T-cell (primary cell): ENCODE results near the gene ATCAY. TPM values are rescaled to one million over a fixed set of nuclear protein-coding genes. Genes with fewer than 3 reads are reported as not detected.

Experiments
- ATAC-seq, 4 experiments: fragments of 200-7000 bp in 3 of 4; fragments of 150-1000 bp in 1 of 4; cut with Tn5 transposase; replicated peaks in 1 of 4; 1 replicate in 3 of 4; 2 replicates in 1 of 4; pipeline ENCODE4 v1.10.0; 2021; ENCODE audit warnings: moderate library complexity in 3 of 4, mild to moderate bottlenecking in 2 of 4, moderate number of reproducible peaks in 1 of 4
- CTCF ChIA-PET, 2 donors: fragments of 300-600 bp; sonication (Branson Sonifier 250); formaldehyde crosslinking; loops; one replicate each; lab custom pipeline; 2022; ENCODE audit warnings: antibody characterized with exemption in 2 of 2; lab: Charles Lee
- POLR2A ChIA-PET, 2 donors: fragments of 300-600 bp; sonication (Branson Sonifier 250); formaldehyde crosslinking; loops; one replicate each; lab custom pipeline; 2022; ENCODE audit warnings: antibody characterized with exemption in 2 of 2; lab: Charles Lee
- DNase-seq, 35 experiments: peaks; one replicate each; pipeline versions ENCODE4 v3.0.0 to v3.0.0-alpha.2; 2013 to 2023
- H3K27ac ChIP-seq: one replicate; pipeline ENCODE4 v1.5.1; 2013; ENCODE audit warnings: low read length
- H3K27me3 ChIP-seq, 2 experiments: replicated peaks in 1 of 2; 1 replicate in 1 of 2; 2 replicates in 1 of 2; pipeline versions ENCODE4 v1.6.1 to v1.7.0; 2013; ENCODE audit warnings: low read length in 1 of 2, mixed read lengths in 1 of 2; ENCODE audit not compliant: control insufficient read depth in 2 of 2, insufficient read depth in 2 of 2; ENCODE audit errors: extremely low read depth in 1 of 2
- H3K36me3 ChIP-seq, 2 donors: 1 replicate in 1 of 2; 2 replicates in 1 of 2; pipeline versions ENCODE4 v1.6.1 to v1.7.0; 2013; ENCODE audit warnings: low read length in 1 of 2; ENCODE audit not compliant: control insufficient read depth in 2 of 2, insufficient read depth in 1 of 2; ENCODE audit errors: extremely low read depth in 1 of 2
- H3K4me1 ChIP-seq, 2 experiments: 1 replicate in 1 of 2; 2 replicates in 1 of 2; pipeline versions ENCODE4 v1.6.1 to v1.7.0; 2013; ENCODE audit warnings: low read length in 2 of 2, mixed read lengths in 1 of 2; ENCODE audit not compliant: insufficient read depth in 2 of 2, control insufficient read depth in 1 of 2; ENCODE audit errors: extremely low read depth in 1 of 2
- H3K4me3 ChIP-seq, 2 donors: 1 replicate in 1 of 2; 2 replicates in 1 of 2; pipeline versions ENCODE4 v1.5.1 to v1.7.0; 2013; ENCODE audit warnings: mild to moderate bottlenecking in 2 of 2, low read length in 1 of 2, moderate library complexity in 1 of 2; ENCODE audit not compliant: control insufficient read depth in 1 of 2; ENCODE audit errors: extremely low read depth in 1 of 2
- H3K9me3 ChIP-seq: 2 replicates; pipeline ENCODE4 v1.7.0; 2013
- H3K27ac Mint-ChIP-seq, 2 donors: one replicate each; pipeline ENCODE4 v1.8.0; 2020 to 2021; ENCODE audit warnings: mild to moderate bottlenecking in 2 of 2, mixed read lengths in 2 of 2
- H3K27me3 Mint-ChIP-seq, 2 donors: one replicate each; pipeline ENCODE4 v1.8.0; 2021 to 2022; ENCODE audit warnings: mixed read lengths in 2 of 2
- H3K36me3 Mint-ChIP-seq: one replicate; pipeline ENCODE4 v1.8.0; 2021; ENCODE audit warnings: mixed read lengths
- H3K4me1 Mint-ChIP-seq, 3 donors: one replicate each; pipeline ENCODE4 v1.8.0; 2020 to 2022; ENCODE audit warnings: mixed read lengths in 3 of 3, mild to moderate bottlenecking in 1 of 3
- H3K4me3 Mint-ChIP-seq, 3 donors: one replicate each; pipeline ENCODE4 v1.8.0; 2020 to 2022; ENCODE audit warnings: mild to moderate bottlenecking in 3 of 3, mixed read lengths in 3 of 3, moderate library complexity in 3 of 3
- H3K9me3 Mint-ChIP-seq, 3 donors: one replicate each; pipeline ENCODE4 v1.8.0; 2020 to 2022; ENCODE audit warnings: mixed read lengths in 3 of 3
- WGBS: methylation state at CpG from one replicate; pipeline ENCODE4 v1.1.5; 2013; ENCODE audit warnings: missing lambda C conversion rate; ENCODE audit not compliant: insufficient coverage; 5-methylcytosine and 5-hydroxymethylcytosine counted together
- total RNA-seq, 35 experiments: library from RNA in 6 of 35; stranded (reverse) in 6 of 35; fragments of 120-200 nt in 1 of 35; gene quantifications; one replicate each; pipeline versions ENCODE4 v1.2.1 to v1.2.4 and lab custom pipeline; 2013 to 2026

ATCAY gene
- total RNA-seq, 5 donors from 2014 or later (not counting 1 experiment from before 2014, with no cell fraction given), result 0.03 TPM; not detected in 4

- peak overlapping the region; percentile 75 to 95 for H3K4me3 ChIP-seq
- no peaks in the 10 kb centered on the region for H3K9me3 ChIP-seq
- ATAC-seq (no peak), DNase-seq (no peak)
- peaks cover 4 to 33% of the 10 kb centered on the region in 2 experiments for H3K4me1 ChIP-seq
- no peak overlapping the region for H3K27ac ChIP-seq
- ChIA-PET CTCF (interaction anchor here in 1 of 2 donors (0.6 kb wide), 1 partner anchor 18 kb away, joined by 6 read pairs; no protein-coding TSS in a partner anchor), POLR2A (interaction anchor here (0.5 to 0.9 kb wide), 3 partner anchors 16 to 21 kb away, joined by 3 to 11 read pairs (median 3); partner anchors contain the start of gene EEF2 (in 1 of the 2))
- Mint-ChIP-seq H3K4me3 (peak overlapping the region; percentile 82 to 88 (median 87)), H3K36me3 (peaks cover 10% of the 10 kb centered on the region), H3K4me1 (peaks cover 19 to 34% (median 30%) of the 10 kb centered on the region in 3 donors), H3K27me3 (no peaks in the 10 kb centered on the region), H3K27ac (peak overlapping the region; percentile 78 to 84), H3K9me3 (no peaks in the 10 kb centered on the region)
- H3K27me3 ChIP-seq, result no peaks in the 10 kb centered on the region
- H3K36me3 ChIP-seq, result peaks cover 5 to 32% of the 10 kb centered on the region in 2 donors
- WGBS, result 69% methylated on average over 13 of the region's 23 CpGs
Measured at GRCh38 chr19:3969435-3970312, 89.2 kb downstream of the ATCAY start.

DNA sequence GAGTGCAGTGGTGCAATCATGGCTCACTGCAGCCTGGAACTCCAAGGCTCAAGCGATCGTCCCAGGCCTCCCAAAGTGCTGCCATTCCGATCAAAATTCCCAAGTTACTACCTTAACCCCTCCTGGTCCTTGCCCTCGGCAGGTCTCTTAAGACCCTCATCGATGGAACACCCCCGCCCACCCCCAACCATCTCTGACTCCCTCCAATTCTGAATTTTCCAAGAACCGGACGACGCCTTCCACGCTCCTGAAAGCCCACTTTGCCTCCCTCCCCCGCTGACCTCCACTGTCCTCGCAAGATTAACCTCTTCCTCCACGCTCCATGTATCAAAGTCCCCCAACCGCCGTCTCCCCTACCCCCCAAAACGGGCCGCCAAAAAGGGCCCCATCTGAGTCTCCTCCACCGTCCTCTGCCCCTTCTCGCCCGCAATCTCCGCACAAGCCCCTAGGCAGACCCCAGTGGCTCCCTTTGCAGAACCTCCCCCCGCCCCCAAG is 89.9 kb downstream of the ATCAY start:
- peak in 3 of 4 experiments; percentile 9 to 13 (median 13) for ATAC-seq
- Histone ChIP-seq H3K27ac (peak overlapping the region; percentile 75), H3K4me3 (peak overlapping the region; percentile 75 to 95), H3K4me1 (peaks cover 4 to 33% of the 10 kb centered on the region in 2 experiments), H3K27me3 (no peaks in the 10 kb centered on the region), H3K36me3 (peaks cover under 1 to 33% of the 10 kb centered on the region in 2 donors), H3K9me3 (no peaks in the 10 kb centered on the region)
- H3K9me3 Mint-ChIP-seq, result no peaks in the 10 kb centered on the region
- ChIA-PET POLR2A (interaction anchor here (0.5 to 1.5 kb wide), 2 partner anchors 17 to 18 kb away, joined by 3 to 5 read pairs; no protein-coding TSS in a partner anchor), CTCF (interaction anchor here in 1 of 2 donors (0.8 to 1.1 kb wide), 3 partner anchors 15 to 19 kb away, joined by 3 to 7 read pairs (median 3); partner anchors contain the start of gene EEF2)
- H3K4me1 Mint-ChIP-seq, result peaks cover 19 to 34% (median 30%) of the 10 kb centered on the region in 3 donors
- peak overlapping the region; percentile 82 to 88 (median 87) for H3K4me3 Mint-ChIP-seq
- peaks cover 6% of the 10 kb centered on the region for H3K36me3 Mint-ChIP-seq
- WGBS, result 3% methylated on average over 21 of the region's 22 CpGs
- H3K27ac Mint-ChIP-seq, result peak overlapping the region; percentile 78 to 84
- no peak for DNase-seq
- no peaks in the 10 kb centered on the region for H3K27me3 Mint-ChIP-seq

GRCh38 chr19:3970808-3971598 is 90.5 kb downstream of the ATCAY start, which contains the start of gene DAPK3:
Gene DAPK3 (minus strand): TSS chr19:3971099. CDS start chr19:3969735, 1,364 bp downstream.
- ATAC-seq, result peak; percentile 87 to 97 (median 94)
- Histone ChIP-seq H3K36me3 (peaks cover 0 to 35% of the 10 kb centered on the region in 2 donors), H3K27ac (peak within 1 kb of the TSS; percentile 75), H3K9me3 (no peaks in the 10 kb centered on the region), H3K4me1 (peaks cover 4 to 33% of the 10 kb centered on the region in 2 experiments), H3K27me3 (no peaks in the 10 kb centered on the region), H3K4me3 (peak within 1 kb of the TSS; percentile 75 to 95)
- Mint-ChIP-seq H3K4me3 (peak within 1 kb of the TSS; percentile 82 to 88 (median 87)), H3K4me1 (peaks cover 19 to 34% (median 28%) of the 10 kb centered on the region in 3 donors), H3K36me3 (peaks cover 6% of the 10 kb centered on the region), H3K27ac (peak within 1 kb of the TSS; percentile 78 to 84), H3K9me3 (no peaks in the 10 kb centered on the region), H3K27me3 (no peaks in the 10 kb centered on the region)
- WGBS, result under 1% methylated on average over 70 of the region's 73 CpGs
- CTCF ChIA-PET, result interaction anchor here in 1 of 2 donors (0.8 to 1.1 kb wide), 3 partner anchors 14 to 19 kb away, joined by 3 to 7 read pairs (median 3); partner anchors contain the start of gene EEF2
- POLR2A ChIA-PET, result interaction anchor here (0.6 to 1.5 kb wide), 2 partner anchors 14 to 17 kb away, joined by 4 to 5 read pairs; partner anchors contain the start of gene EEF2 (in 1 of the 2)
- DNase-seq, result peak; percentile 71 to 92 (median 84)

DNA sequence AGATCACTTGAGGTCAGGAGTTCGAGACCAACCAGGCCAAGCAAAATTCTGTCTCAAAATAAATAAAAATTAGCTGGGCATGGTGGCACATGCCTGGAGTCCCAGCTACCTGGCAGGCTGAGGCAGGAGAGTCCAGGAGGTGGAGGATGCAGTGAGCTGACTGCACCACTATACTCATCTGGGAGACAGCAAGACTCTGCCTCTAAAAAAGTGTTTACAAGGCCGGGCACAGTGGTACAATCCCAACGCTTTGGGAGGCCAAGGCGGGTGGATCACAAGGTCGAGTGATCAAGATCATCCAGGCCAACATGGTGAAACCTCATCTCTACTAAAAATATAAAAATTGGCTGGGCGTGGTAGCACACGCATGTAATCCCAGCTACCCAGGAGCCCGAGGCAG is 94.7 kb downstream of the ATCAY start:
- peaks cover 1 to 22% of the 10 kb centered on the region in 2 experiments for H3K4me1 ChIP-seq
- H3K36me3 ChIP-seq, result peaks cover 29 to 49% of the 10 kb centered on the region in 2 donors
- Mint-ChIP-seq H3K27ac (no peak overlapping the region), H3K4me1 (peaks cover 13 to 17% (median 15%) of the 10 kb centered on the region in 3 donors), H3K36me3 (peaks cover 20% of the 10 kb centered on the region), H3K27me3 (no peaks in the 10 kb centered on the region), H3K4me3 (no peak overlapping the region), H3K9me3 (no peaks in the 10 kb centered on the region)
- ATAC-seq, result no peak
- CTCF ChIA-PET, result interaction anchor here in 1 of 2 donors (0.6 to 1.0 kb wide), 3 partner anchors 13 to 31 kb away, joined by 3 to 5 read pairs (median 3); no protein-coding TSS in a partner anchor
- POLR2A ChIA-PET, result no interaction called here
- no peaks in the 10 kb centered on the region for H3K9me3 ChIP-seq
- H3K4me3 ChIP-seq, result no peak overlapping the region
- no peak overlapping the region for H3K27ac ChIP-seq
- WGBS, result 93% methylated on average over 4 of the region's 8 CpGs
- DNase-seq, result no peak
- H3K27me3 ChIP-seq, result no peaks in the 10 kb centered on the region

DNA sequence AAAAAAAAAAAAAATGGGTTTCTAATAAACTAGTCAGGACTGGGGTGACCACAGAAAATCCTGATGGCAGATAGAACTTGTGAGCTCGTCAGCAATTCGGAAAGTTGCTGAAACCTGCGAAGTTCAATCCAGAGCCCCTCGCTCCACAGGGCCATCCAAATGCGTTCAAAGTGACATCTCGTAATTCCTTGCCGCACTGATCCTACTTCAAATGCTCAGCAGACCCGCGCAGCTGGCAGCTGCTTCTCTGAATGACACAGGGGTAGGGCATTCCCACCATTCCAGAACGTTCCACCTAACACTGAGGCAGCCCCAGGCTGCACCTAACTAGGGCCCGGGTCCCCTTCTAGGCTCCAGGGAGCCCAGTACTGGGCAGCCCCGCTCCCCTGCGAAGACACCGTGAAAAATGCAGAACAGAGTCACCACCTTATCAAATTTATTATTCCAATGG is 95.2 kb downstream of the ATCAY start:
- no peak overlapping the region for H3K27ac Mint-ChIP-seq
- DNase-seq, result peak in 2 of 35 experiments; percentile 12 to 25
- ChIA-PET POLR2A (interaction anchor here (0.6 kb wide), 2 partner anchors 32 to 353 kb away, joined by 3 to 5 read pairs; no protein-coding TSS in a partner anchor), CTCF (interaction anchor here in 1 of 2 donors (0.6 to 1.0 kb wide), 3 partner anchors 12 to 30 kb away, joined by 3 to 5 read pairs (median 3); no protein-coding TSS in a partner anchor)
- H3K36me3 ChIP-seq, result peaks cover 34 to 54% of the 10 kb centered on the region in 2 donors
- no peaks in the 10 kb centered on the region for H3K9me3 Mint-ChIP-seq
- 93% methylated on average over 14 of the region's 14 CpGs for WGBS
- H3K4me1 Mint-ChIP-seq, result peaks cover 10 to 13% (median 12%) of the 10 kb centered on the region in 3 donors
- H3K9me3 ChIP-seq, result no peaks in the 10 kb centered on the region
- no peak overlapping the region for H3K4me3 ChIP-seq
- no peaks in the 10 kb centered on the region for H3K27me3 Mint-ChIP-seq
- H3K4me1 ChIP-seq, result peaks cover 0 to 17% of the 10 kb centered on the region in 2 experiments
- no peak overlapping the region for H3K27ac ChIP-seq
- H3K27me3 ChIP-seq, result no peaks in the 10 kb centered on the region
- ATAC-seq, result peak in 1 of 4 experiments; percentile 4
- no peak overlapping the region for H3K4me3 Mint-ChIP-seq
- H3K36me3 Mint-ChIP-seq, result peaks cover 20% of the 10 kb centered on the region
